ENCODE data around the gene PDLIM7. TPM values are rescaled to one million over a fixed set of nuclear protein-coding genes. Genes with fewer than 3 reads are reported as not detected.

Gene PDLIM7
- total and polyA plus RNA-seq, 2 donors (not counting 3 experiments of a cell fraction or from before 2014, with no cell fraction given): 314 to 318 TPM

DNA sequence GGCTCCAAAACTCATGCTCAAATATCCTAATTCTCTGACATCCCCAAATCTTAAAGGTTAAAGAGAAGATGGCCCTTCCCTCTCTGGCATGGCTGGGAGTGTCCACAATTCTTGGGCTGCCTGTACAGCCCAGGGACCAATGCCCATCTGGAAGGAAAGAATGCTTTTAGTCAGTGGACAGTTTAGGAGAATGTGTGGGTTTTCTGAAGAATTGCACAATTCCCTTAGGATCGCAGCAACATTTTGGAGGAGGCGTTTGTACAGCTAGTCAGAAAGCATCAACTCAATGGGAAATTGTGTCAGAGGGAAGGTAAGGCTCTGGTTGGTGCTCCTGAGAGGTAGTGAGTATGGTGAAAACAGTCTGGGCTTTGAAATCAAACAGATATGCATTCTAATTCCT lies 42.0 kb upstream of the PDLIM7 start:
- Histone ChIP-seq H3K79me2 (ENCODE audit: control insufficient read depth, insufficient read depth, low read length) (peaks cover 38% of the 10 kb centered on the region), H3K4me2 (ENCODE audit: insufficient read depth, low read length) (no peak overlapping the region), H3K9me3 (replicated peaks; ENCODE audit: control insufficient read depth, insufficient read depth, low read length) (no peaks in the 10 kb centered on the region), H3K9me1 (replicated peaks; ENCODE audit: control insufficient read depth, extremely low read depth, insufficient read depth, low read length) (no peaks in the 10 kb centered on the region), H3K4me1 (ENCODE audit: control insufficient read depth, extremely low read depth, insufficient read depth, low read length) (no peaks in the 10 kb centered on the region), H3K9ac (replicated peaks; ENCODE audit: extremely low read depth, insufficient read depth, low read length) (no peak overlapping the region), H2AFZ (ENCODE audit: low read depth, low read length) (no peak overlapping the region), H3K27me3 (ENCODE audit: control insufficient read depth in 2 of 2, insufficient read depth in 2 of 2, low read length in 2 of 2) (no peaks in the 10 kb centered on the region), H3K36me3 (ENCODE audit: control insufficient read depth in 2 of 2, extremely low read depth in 1 of 2, insufficient read depth in 2 of 2, low read length in 2 of 2) (peaks cover 4 to 21% of the 10 kb centered on the region in 2 experiments), H4K20me1 (replicated peaks; ENCODE audit: control insufficient read depth, extremely low read depth, insufficient read depth, low read length) (peaks cover 2% of the 10 kb centered on the region), H3K27ac (ENCODE audit: insufficient read depth, low read depth, low read length) (no peak overlapping the region), H3K4me3 (replicated peaks in 1 of 3; ENCODE audit: insufficient read depth in 1 of 3, low read depth in 1 of 3, low read length in 3 of 3) (no peak overlapping the region)
- ChIA-PET CTCF (interaction anchor here (1.2 kb wide), 1 partner anchor 11 kb away, joined by 4 read pairs; no protein-coding TSS in a partner anchor), POLR2A (no interaction called here)
- dilution Hi-C loops (cut with MboI; ENCODE audit: extremely low pct_ligation_motif_present, low sequenced_read_pairs): no loop called here
- TF ChIP-seq EZH2 (IDR thresholded peaks at IDR 0.05; ENCODE audit: borderline replicate concordance, low read depth, low read length, severe bottlenecking): no peak
- TF ChIP-seq POLR2A (IDR thresholded peaks at IDR 0.05; ENCODE audit: low read depth, low read length): no peak
- no peak for FAIRE-seq
- no peak for DNase-seq (ENCODE audit: low read depth, low spot score)
- no TSS peak for BruUV-seq (replicated peaks)
- intact Hi-C loops (cut with micrococcal nuclease): no loop called here

GRCh38 chr5:177538876-177539275 lies 41.5 kb upstream of the PDLIM7 start:
- Histone ChIP-seq H3K9me1 (replicated peaks; ENCODE audit: control insufficient read depth, extremely low read depth, insufficient read depth, low read length) (no peaks in the 10 kb centered on the region), H3K79me2 (ENCODE audit: control insufficient read depth, insufficient read depth, low read length) (peaks cover 34% of the 10 kb centered on the region), H2AFZ (ENCODE audit: low read depth, low read length) (no peak overlapping the region), H3K27ac (ENCODE audit: insufficient read depth, low read depth, low read length) (no peak overlapping the region), H3K4me1 (ENCODE audit: control insufficient read depth, extremely low read depth, insufficient read depth, low read length) (no peaks in the 10 kb centered on the region), H3K9me3 (replicated peaks; ENCODE audit: control insufficient read depth, insufficient read depth, low read length) (no peaks in the 10 kb centered on the region), H3K9ac (replicated peaks; ENCODE audit: extremely low read depth, insufficient read depth, low read length) (no peak overlapping the region), H3K27me3 (ENCODE audit: control insufficient read depth in 2 of 2, insufficient read depth in 2 of 2, low read length in 2 of 2) (no peaks in the 10 kb centered on the region), H3K4me3 (replicated peaks in 1 of 3; ENCODE audit: insufficient read depth in 1 of 3, low read depth in 1 of 3, low read length in 3 of 3) (no peak overlapping the region), H3K36me3 (ENCODE audit: control insufficient read depth in 2 of 2, extremely low read depth in 1 of 2, insufficient read depth in 2 of 2, low read length in 2 of 2) (peaks cover 6 to 23% of the 10 kb centered on the region in 2 experiments), H4K20me1 (replicated peaks; ENCODE audit: control insufficient read depth, extremely low read depth, insufficient read depth, low read length) (no peaks in the 10 kb centered on the region), H3K4me2 (ENCODE audit: insufficient read depth, low read length) (no peak overlapping the region)
- dilution Hi-C loops (cut with MboI; ENCODE audit: extremely low pct_ligation_motif_present, low sequenced_read_pairs): no loop called here
- CTCF ChIA-PET: interaction anchor here (1.2 kb wide), 1 partner anchor 11 kb away, joined by 4 read pairs; no protein-coding TSS in a partner anchor
- DNase-seq (ENCODE audit: low read depth, low spot score) (no peak), FAIRE-seq (no peak)
- POLR2A ChIA-PET: no interaction called here
- TF ChIP-seq EZH2 (IDR thresholded peaks at IDR 0.05; ENCODE audit: borderline replicate concordance, low read depth, low read length, severe bottlenecking) (no peak), MYC (IDR thresholded peaks at IDR 0.05; ENCODE audit: low read depth, low read length) (no peak), JUN (IDR thresholded peaks at IDR 0.05; ENCODE audit: borderline replicate concordance, insufficient read depth, insufficient read length, low read depth) (no peak), FOS (IDR thresholded peaks at IDR 0.05; ENCODE audit: borderline replicate concordance, insufficient read depth, low read length) (no peak), GATA2 (IDR thresholded peaks at IDR 0.05; ENCODE audit: insufficient read depth, insufficient read length, low read depth, low read length) (no peak), POLR2AphosphoS5 (IDR thresholded peaks at IDR 0.05; ENCODE audit: insufficient read depth, low read depth, low read length) (no peak), POLR2A (IDR thresholded peaks at IDR 0.05; ENCODE audit: low read depth, low read length) (no peak), CTCF (IDR thresholded peaks at IDR 0.05; ENCODE audit: extremely low read depth in 1 of 2, insufficient read depth in 1 of 2, low read depth in 1 of 2, low read length in 2 of 2) (no peak)
- TF ChIP-seq, protein P1, sequence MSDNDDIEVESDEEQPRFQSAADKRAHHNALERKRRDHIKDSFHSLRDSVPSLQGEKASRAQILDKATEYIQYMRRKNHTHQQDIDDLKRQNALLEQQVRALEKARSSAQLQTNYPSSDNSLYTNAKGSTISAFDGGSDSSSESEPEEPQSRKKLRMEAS (IDR thresholded peaks at IDR 0.05; ENCODE audit: insufficient read depth, insufficient read length): no peak
- intact Hi-C loops (cut with micrococcal nuclease): no loop called here
- no TSS peak for BruUV-seq (replicated peaks)
